ENCODE data around the gene MRFAP1L1. TPM values are rescaled to one million over a fixed set of nuclear protein-coding genes. Genes with fewer than 3 reads are reported as not detected.
"Not testable (repeated sequence)": the region's sequence is repeated elsewhere in the genome, so short reads cannot be mapped to it uniquely, and the experiment has no call there.

The MRFAP1L1 gene
- total RNA-seq, 1 experiment from 2014 or later: 40.6 TPM

DNA sequence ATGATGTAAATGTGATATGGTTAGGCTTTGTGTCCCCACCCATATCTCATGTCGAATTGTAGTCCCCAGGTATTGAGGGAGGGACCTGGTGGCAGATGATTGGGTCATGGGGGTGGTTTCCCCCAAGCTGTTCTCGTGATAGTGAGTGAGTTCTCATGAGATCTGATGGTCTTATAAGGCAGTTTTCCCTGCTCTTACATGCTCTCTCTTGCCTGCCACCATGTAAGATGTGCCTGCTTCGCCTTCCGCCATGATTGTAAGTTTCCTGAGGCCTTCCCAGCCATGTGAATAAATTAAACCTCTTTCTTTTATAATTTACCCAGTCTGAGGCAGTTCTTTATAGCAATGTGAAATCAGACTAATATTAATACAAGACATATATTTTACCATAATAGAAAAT is 30.3 kb upstream of the MRFAP1L1 start:
- no peak for DNase-seq (ENCODE audit: extremely low read depth, low read depth)

DNA sequence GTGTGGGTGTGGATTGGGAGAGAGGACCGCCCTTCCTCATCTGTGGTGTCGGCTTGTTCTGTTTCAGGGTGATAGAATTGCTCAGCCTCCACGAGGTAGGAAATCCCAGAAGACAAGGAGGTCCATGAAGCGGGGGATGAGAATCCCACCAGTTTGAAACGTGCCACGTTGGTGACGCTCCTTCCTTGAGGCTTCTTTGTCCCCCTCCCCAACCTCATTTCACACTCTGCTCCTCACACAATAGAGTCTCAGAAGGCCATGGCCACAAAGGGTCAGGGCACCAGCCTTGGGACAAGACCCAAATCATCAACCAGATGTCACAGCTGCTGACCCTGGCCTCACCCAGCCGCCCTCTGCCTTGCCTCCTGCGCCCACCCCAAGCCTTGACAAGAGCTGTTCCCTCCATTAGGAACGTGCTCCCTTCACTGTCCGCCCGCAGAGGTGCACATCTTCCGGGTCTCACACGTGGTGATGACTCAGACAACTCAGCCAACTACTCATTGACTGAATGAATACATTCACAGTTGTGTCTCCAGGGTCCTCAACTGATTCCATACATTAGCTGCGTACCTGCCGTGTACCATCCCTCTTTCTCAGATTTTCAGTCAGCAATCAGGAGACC is 24.6 kb upstream of the MRFAP1L1 start:
- no peak for DNase-seq (ENCODE audit: extremely low read depth, low read depth)

DNA sequence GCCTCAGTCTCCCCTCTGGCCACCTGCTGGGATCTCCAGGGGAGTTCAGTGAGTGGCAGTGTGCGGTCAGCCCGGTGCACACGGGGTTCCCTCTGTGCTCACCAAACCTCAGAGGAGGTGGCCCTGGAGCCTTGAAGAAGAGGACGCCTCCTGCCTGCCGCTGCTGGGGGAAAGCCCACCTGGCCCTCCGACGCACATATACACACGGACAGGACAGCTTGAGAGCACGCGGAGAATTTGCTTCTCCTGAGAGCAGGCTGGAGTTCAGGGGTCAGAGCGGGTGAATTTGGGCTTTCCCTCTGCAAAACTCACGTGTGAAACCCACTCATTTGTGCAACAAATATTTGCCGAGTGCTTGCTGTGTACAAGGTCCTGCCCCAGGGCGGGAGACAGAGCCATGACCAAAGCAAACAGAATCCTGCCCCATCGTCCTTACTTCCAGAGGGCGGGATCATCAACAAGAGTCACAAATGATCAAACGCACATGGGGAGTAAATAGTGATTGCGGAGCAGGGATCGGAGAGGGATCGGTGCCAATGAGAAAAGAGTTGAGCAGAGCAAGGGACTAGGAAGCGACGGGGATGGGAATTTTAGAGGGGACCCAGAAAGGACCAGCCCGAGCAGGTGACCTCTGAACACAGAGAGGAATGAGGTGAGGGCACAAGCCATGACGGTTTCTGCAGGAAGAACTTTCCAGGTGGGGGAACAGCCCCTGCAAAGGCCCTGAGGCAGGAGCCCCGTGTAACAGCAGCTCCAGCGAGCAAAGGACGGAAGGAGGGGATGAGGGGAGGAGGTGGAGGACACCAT is 23.9 kb upstream of the MRFAP1L1 start:
- DNase-seq (ENCODE audit: extremely low read depth, low read depth): no peak

DNA sequence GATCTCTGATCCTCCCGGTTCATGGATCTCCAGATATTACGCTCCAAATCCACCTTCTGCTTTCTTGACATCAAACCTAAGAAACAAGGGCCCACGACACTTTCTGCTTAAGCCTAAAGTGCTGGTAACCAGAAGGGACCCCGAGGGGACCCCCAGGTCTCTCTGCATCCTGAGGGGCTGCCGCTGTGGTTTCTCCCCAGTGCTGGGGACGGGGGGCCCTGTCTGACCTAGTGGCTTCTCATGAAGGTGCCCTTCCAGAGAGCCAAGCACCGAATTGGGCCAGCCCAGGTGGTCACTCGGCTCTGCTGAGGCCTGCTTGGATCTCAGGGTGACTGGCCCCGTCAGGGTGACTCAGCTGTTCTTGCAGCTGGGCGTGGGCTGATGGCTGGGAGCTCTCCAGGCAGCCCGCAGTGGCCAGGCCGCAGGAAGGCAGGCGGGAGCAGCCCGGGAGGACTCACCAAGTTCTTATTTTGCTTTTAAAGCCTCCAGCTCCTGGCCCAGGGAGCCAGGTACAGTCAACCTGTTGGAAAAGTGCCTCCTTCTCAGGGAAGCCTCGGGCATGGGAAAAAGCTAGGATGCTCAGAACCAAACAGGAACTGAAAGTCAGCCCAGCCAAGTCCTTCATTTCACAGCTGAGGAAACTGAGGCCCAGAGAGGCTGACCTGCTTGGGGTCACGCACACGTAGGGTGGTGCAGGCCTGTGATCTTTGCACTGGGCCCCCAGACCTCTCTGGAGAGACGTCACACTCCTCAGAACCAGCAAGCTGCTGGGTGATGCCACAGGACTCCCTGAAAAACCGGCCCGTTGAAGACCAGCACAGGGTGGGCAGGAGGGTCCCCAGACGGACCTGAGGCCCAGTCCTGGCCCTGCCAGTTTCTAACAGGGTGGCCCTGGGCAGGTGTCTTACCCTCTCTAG is 23.0 kb upstream of the MRFAP1L1 start:
- DNase-seq (ENCODE audit: extremely low read depth, low read depth): peak; percentile 81

- no peak for DNase-seq (ENCODE audit: extremely low read depth, low read depth)
Observed at GRCh38 chr4:6731780-6732179, 22.1 kb upstream of the MRFAP1L1 start.

DNA sequence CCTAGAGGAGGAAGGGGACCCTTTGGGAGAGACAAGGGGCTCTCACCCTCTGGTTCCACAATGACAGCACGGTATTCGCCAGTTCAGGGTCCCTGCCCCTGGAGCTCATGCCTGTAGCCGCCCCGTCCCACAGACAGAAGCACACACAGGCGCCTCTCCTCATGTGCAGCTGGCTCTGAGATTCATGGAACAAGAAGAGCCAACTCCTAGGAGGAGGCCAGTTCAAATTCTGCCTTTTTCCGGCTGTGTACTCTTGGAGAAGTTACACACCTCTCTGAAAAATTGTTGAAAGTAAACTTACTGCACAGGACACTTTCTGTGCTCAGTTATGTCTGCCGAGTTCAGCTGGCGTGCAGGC is 21.6 kb upstream of the MRFAP1L1 start:
- no peak for DNase-seq (ENCODE audit: extremely low read depth, low read depth)

DNA sequence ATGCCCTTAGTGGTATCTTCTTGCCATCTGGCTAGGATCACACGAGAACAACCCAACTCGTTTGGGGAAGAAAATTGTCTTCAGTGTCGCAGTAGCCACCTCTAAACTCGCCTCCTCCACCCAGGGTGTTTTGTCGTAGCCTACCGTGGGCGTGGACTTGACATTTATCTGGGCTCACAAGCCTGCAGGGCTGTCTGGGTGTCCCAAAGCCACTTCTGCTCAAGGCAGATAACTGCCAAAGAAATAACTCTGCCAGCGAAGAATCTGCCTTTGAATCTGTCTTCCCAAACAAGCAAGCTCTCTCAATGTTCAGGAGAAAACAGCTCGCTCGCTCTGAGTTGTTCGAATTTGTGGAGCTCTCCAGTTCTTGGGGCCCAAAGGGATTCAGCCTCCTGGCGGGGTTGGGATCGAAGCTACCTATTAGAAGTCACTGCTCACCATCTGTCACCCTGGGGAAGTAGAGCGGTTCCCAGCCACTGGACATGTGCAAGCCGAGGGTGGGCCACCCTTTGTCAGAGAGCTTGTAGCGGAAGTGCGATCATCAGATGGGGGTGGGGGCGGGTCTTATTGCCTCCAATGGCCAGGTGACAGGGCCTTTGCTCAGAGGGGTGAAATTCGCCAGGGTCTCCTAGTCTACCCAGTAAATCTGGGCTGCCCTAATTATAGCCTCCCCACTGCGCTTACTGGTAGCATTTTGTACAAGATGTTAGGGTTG is 21.1 kb upstream of the MRFAP1L1 start:
- DNase-seq (ENCODE audit: extremely low read depth, low read depth): no peak

GRCh38 chr4:6728320-6729029 is 18.8 kb upstream of the MRFAP1L1 start:
- no peak for DNase-seq (ENCODE audit: extremely low read depth, low read depth)

- DNase-seq (ENCODE audit: extremely low read depth, low read depth): no peak
Observed at GRCh38 chr4:6727943-6728250, 18.2 kb upstream of the MRFAP1L1 start.

DNA sequence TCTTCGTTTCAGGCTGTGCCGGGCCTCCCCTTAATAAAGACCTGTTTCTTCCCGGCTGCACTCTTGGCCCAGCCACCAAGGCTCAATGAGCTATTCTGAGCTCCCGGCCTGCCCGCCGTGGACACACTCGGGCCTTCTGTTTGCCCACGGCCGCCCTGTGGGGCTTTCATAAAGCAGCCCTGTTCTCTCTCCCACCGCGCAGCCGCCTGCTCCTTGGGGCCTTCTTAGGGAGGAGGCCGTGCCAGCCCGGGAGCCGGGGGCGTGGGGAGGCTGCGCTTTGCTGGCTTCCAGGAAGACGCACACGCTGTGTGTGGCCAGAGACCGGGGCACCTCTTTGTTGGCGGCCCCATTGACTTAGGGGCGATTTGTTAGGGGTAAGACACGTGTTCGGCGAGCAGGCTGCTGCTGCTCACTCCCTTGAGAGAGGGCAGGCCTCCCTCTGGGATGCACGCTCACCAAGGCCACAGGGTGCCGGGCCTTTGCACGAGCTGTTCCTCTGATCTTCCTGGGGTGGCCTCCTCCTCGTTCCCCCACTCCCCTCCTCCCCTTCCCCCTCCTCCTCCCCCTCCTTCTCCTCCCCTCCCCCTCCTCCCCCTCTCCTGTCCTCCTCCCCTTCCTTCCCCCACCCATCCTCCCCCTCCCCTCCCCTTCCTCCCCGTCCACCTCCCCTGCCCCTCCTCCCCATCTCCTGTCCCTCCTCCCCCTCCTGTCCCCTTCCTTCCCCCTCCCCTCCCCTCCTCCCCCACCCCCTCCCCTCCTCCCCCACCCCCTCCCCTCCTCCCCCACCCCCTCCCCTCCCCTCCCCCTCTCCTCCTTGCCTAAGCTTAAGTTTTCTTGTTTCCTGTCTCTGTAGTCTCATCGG is 17.6 kb upstream of the MRFAP1L1 start:
- DNase-seq (ENCODE audit: extremely low read depth, low read depth): no peak

DNA sequence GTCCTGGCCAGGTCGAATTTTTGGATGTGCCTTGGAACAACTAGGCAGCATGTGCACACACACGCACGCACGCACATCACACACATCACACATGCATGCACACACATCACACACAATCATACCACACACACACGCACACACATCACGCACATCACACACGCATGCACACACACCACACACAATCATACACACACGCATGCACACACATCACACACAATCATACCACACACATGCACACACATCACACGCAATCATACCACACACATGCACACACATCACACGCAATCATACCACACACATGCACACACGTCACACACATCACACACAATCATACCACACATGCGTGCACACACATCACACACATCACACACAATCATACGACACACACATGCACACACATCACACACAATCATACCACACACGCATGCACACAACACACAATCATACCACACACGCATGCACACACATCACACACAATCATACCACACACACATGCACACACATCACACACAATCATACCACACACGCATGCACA is 15.8 kb upstream of the MRFAP1L1 start:
- not testable (repeated sequence) for DNase-seq (ENCODE audit: extremely low read depth, low read depth)

- no peak for DNase-seq (ENCODE audit: extremely low read depth, low read depth)
Observed at GRCh38 chr4:6724421-6725111, 14.9 kb upstream of the MRFAP1L1 start.

DNA sequence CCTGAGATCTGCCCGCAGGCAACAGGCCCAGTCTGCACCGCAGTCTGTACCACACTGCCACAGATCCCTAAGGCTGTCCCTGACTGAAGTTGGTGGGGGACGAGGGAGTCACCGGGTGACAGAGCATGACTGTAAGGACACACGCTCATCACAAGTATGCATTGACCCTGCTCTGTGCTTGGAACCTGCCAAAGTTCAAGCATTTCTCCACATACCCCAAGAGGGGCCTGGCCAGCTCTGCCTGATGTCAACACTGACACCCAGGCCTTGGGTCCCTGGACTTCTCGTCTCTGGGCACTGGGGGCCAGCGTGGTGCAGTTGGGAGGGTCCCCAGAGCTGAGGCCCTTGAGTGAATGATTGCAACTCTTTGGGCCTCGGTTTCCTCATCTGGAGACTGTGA is 14.2 kb upstream of the MRFAP1L1 start:
- no peak for DNase-seq (ENCODE audit: extremely low read depth, low read depth)

- DNase-seq (ENCODE audit: extremely low read depth, low read depth): no peak
Observed at GRCh38 chr4:6722891-6723290, 13.2 kb upstream of the MRFAP1L1 start.

- no peak for DNase-seq (ENCODE audit: extremely low read depth, low read depth)
Observed at GRCh38 chr4:6721121-6721520, 11.5 kb upstream of the MRFAP1L1 start.

DNA sequence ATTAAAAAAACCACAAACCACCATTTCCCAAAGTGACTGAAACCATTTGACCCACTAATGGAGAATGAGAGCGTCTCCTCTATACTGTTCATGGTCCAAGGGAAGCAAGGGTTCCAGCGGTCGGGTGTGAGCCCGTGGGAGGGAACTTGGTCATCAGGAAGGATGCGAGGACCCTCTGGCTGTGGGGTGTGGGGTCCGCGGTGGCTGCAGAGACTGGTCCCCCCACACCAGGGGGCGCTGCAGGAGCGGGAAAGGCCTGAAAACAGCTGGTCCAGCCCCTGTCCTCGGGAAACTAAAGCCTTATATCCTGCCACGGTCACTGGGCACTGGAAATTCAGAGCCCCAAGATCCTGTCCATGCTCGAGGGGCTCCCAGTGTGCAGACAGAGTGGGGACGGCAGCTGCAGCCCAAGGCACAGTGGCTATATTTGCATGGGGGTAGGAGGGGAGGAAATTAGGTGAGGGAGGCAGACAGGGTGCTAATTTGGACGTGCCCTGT is 10.6 kb upstream of the MRFAP1L1 start:
- DNase-seq (ENCODE audit: extremely low read depth, low read depth): peak; percentile 47

GRCh38 chr4:6719611-6720179 is 10.0 kb upstream of the MRFAP1L1 start:
- DNase-seq (ENCODE audit: extremely low read depth, low read depth): no peak
